GM12892 (cell line): Measurements from ENCODE around the gene PSRC1.

Source experiments
- POLR2A ChIP-seq: IDR thresholded peaks from 2 replicates; pipeline ENCODE4 v1.6.1; 2011; ENCODE audit warnings: low read depth, low read length, control low read depth
- POLR2AphosphoS5 ChIP-seq: IDR thresholded peaks from 2 replicates; pipeline ENCODE4 v1.6.1; 2011; ENCODE audit warnings: low read depth, low read length, control low read depth
- TAF1 ChIP-seq: IDR thresholded peaks from 2 replicates; pipeline ENCODE4 v1.6.1; 2011; ENCODE audit warnings: low read depth, mild to moderate bottlenecking, control low read depth, low read length, borderline replicate concordance

DNA sequence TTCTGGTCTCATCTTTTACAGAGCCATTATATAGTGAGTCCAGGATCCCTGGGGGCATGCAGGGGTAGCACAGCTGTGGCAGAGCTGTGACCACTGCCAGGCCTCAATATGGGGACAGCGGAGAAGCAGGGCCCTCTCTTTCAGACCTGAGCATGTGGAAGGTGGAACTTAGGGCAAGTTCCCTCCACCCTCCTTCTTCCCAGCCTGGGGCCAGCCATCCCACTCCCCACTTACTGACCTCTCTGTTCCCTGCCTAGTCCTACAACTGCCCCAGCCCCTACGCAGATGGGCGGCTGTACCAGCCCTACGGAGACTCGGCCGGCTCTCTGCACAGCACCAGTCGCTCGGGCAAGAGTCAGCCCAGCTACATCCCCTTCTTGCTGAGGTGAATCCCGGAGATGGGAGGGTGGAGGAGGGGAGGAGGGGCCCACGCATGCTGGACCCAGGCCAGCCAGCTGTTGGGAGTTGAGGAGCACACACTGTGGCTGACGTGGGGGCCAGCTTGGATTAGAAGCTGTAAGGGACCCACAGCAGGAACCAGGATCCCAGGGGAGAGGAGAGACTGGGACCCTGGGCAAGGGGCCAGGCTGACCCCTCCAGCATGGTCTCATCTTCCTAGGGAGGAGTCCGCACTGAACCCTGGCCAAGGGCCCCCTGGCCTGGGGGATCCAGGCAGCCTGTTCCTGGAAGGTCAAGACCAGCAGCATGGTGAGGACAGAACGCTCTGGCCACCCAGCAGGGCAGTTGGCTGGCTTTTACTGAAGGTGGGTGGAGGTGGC is 10.7 kb downstream of the PSRC1 start:
- no peak for TF ChIP-seq POLR2A
- no peak for TF ChIP-seq POLR2AphosphoS5
- no peak for TF ChIP-seq TAF1
